A673 (cell line): ENCODE data around the gene TSNAXIP1.

Experiments used
- EZH2 ChIP-seq: fragments of 200-600 bp; sonication (generic); IDR thresholded peaks from 2 replicates; pipeline ENCODE4 v1.6.1; 2017; ENCODE audit warnings: borderline replicate concordance, low read depth, mild to moderate bottlenecking, mixed read lengths, antibody characterized with exemption, low read length; ENCODE audit not compliant: poor library complexity, severe bottlenecking
- TF ChIP-seq, protein P1 (sequence below): fragments of 300-800, 200-600 bp; sonication (generic); conservative IDR thresholded peaks from 2 replicates; pipeline ENCODE4 v1.5.1; 2017; ENCODE audit warnings: low read depth, mild to moderate bottlenecking, antibody characterized with exemption, low read length, moderate library complexity, mixed read lengths

DNA sequence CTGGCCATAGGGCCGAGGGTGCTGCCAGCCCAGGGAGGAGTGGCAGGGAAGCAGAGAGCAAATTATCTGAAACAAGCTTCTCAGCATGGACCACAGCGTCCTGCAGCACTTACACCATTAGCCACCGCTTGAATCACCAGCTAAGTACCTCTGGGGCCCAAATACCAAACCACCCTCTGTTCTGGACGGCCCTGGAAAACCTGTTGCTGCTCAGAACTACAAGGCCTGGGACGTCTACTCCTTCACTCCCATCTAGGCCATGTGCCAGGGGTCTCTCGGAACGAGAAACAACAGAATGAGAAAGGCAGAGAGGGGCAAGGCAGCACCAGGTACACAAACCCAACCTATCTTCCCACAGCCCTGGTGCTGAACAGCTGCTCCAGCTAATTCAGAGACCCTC, 47.7 kb upstream of the TSNAXIP1 start:
- TF ChIP-seq, protein P1, sequence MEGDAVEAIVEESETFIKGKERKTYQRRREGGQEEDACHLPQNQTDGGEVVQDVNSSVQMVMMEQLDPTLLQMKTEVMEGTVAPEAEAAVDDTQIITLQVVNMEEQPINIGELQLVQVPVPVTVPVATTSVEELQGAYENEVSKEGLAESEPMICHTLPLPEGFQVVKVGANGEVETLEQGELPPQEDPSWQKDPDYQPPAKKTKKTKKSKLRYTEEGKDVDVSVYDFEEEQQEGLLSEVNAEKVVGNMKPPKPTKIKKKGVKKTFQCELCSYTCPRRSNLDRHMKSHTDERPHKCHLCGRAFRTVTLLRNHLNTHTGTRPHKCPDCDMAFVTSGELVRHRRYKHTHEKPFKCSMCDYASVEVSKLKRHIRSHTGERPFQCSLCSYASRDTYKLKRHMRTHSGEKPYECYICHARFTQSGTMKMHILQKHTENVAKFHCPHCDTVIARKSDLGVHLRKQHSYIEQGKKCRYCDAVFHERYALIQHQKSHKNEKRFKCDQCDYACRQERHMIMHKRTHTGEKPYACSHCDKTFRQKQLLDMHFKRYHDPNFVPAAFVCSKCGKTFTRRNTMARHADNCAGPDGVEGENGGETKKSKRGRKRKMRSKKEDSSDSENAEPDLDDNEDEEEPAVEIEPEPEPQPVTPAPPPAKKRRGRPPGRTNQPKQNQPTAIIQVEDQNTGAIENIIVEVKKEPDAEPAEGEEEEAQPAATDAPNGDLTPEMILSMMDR = no peak
- no peak for TF ChIP-seq EZH2
